ENCODE results near the gene CHRM4.

- no peak for TF ChIP-seq NFIC (IDR thresholded peaks at IDR 0.05)
- TF ChIP-seq CEBPB (IDR thresholded peaks at IDR 0.05): no peak
- TF ChIP-seq, protein P1, sequence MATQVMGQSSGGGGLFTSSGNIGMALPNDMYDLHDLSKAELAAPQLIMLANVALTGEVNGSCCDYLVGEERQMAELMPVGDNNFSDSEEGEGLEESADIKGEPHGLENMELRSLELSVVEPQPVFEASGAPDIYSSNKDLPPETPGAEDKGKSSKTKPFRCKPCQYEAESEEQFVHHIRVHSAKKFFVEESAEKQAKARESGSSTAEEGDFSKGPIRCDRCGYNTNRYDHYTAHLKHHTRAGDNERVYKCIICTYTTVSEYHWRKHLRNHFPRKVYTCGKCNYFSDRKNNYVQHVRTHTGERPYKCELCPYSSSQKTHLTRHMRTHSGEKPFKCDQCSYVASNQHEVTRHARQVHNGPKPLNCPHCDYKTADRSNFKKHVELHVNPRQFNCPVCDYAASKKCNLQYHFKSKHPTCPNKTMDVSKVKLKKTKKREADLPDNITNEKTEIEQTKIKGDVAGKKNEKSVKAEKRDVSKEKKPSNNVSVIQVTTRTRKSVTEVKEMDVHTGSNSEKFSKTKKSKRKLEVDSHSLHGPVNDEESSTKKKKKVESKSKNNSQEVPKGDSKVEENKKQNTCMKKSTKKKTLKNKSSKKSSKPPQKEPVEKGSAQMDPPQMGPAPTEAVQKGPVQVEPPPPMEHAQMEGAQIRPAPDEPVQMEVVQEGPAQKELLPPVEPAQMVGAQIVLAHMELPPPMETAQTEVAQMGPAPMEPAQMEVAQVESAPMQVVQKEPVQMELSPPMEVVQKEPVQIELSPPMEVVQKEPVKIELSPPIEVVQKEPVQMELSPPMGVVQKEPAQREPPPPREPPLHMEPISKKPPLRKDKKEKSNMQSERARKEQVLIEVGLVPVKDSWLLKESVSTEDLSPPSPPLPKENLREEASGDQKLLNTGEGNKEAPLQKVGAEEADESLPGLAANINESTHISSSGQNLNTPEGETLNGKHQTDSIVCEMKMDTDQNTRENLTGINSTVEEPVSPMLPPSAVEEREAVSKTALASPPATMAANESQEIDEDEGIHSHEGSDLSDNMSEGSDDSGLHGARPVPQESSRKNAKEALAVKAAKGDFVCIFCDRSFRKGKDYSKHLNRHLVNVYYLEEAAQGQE (IDR thresholded peaks at IDR 0.05; ENCODE audit: low read depth): no peak
- TF ChIP-seq EP300 (IDR thresholded peaks at IDR 0.05; ENCODE audit: borderline replicate concordance): no peak
- no peak for TF ChIP-seq TAF1 (IDR thresholded peaks at IDR 0.05; ENCODE audit: low read depth)
- TF ChIP-seq ZBTB7A (IDR thresholded peaks at IDR 0.05; ENCODE audit: low read depth): no peak
- TF ChIP-seq, protein P2, sequence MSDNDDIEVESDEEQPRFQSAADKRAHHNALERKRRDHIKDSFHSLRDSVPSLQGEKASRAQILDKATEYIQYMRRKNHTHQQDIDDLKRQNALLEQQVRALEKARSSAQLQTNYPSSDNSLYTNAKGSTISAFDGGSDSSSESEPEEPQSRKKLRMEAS (IDR thresholded peaks at IDR 0.05): no peak
- no peak for TF ChIP-seq RAD21 (IDR thresholded peaks at IDR 0.05; ENCODE audit: low read depth)
- TF ChIP-seq YY1 (IDR thresholded peaks at IDR 0.05; ENCODE audit: low read depth): no peak
- TF ChIP-seq TEAD4 (IDR thresholded peaks at IDR 0.05): no peak
- TF ChIP-seq EGR1 (IDR thresholded peaks at IDR 0.05): no peak
- TF ChIP-seq FOXM1 (IDR thresholded peaks at IDR 0.05; ENCODE audit: borderline replicate concordance, low read depth): no peak
- TF ChIP-seq CREB1 (IDR thresholded peaks at IDR 0.05; ENCODE audit: low read depth): no peak
- TF ChIP-seq TCF12 (IDR thresholded peaks at IDR 0.05; ENCODE audit: low read depth): no peak
Observed at GRCh38 chr11:46367916-46368267, 23.7 kb downstream of the CHRM4 start.
